Activated gamma-delta T cell treated with Interleukin-2 at 50 U/mL for 16 hours (primary cell): ENCODE data around the gene FOXK2.
A peak's percentile ranks its signal among the peaks of the same experiment; 100 is the strongest.
"Not testable (repeated sequence)": the region's sequence is repeated elsewhere in the genome, so short reads cannot be mapped to it uniquely, and the experiment has no call there.

Source experiments
- DNase-seq: peaks from one replicate; pipeline ENCODE4 v3.0.0-alpha.2; 2020

Gene FOXK2

GRCh38 chr17:82536512-82537201 is 17.1 kb downstream of the FOXK2 start:
- DNase-seq = no peak

GRCh38 chr17:82537228-82537627 is 17.7 kb downstream of the FOXK2 start:
- DNase-seq = not testable (repeated sequence)

DNA sequence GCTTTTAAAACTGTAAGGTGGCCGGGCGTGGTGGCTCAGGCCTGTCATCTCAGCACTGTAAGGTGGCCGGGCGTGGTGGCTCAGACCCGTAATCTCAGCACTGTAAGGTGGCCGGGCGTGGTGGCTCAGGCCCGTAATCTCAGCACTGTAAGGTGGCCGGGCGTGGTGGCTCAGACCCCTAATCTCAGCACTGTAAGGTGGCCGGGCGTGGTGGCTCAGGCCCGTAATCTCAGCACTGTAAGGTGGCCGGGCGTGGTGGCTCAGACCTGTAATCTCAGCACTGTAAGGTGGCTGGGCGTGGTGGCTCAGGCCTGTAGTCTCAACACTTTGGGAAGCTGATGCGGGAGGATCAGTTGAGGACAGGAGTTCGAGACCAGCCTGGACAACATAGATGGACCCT is 19.5 kb downstream of the FOXK2 start:
- not testable (repeated sequence) for DNase-seq

DNA sequence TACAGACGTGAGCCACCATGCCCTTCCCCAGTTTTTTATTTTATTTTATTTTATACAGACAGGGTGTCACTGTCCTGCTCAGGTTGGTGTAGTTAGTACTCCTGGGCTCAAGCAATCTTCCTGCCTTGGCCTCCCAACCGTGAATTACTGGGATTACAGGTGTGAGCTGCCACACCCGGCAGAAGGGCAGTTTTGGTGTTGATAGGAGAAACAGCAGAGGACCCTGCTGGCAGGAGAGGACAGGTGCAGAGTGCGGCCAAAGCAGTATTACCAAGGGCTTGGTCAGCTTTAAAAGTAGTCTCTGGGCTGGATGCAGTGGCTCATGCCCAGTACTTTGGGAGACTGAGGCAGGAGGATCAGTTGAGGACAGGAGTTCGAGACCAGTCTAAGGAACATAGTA is 22.9 kb downstream of the FOXK2 start:
- no peak for DNase-seq

GRCh38 chr17:82544431-82545070 is 25.0 kb downstream of the FOXK2 start:
- DNase-seq = no peak

DNA sequence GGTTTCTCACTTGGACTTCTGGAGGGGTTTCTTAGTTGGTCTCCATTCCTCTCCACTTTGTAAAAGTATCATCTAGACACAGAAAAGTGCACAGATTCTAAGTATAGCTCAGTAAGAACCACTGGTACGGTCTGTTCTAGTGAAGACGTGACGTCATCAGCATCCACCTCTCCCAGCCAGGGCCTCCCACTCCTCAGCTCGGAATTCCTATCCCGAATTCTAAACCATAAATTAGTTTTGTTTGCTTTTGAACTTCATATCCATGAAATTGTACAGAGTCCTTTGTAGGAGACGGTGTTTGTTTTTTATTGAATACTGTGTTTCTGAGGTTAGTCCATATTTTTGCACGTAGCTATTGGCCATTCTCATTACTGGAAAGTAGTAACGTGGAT is 25.5 kb downstream of the FOXK2 start:
- no peak for DNase-seq

DNA sequence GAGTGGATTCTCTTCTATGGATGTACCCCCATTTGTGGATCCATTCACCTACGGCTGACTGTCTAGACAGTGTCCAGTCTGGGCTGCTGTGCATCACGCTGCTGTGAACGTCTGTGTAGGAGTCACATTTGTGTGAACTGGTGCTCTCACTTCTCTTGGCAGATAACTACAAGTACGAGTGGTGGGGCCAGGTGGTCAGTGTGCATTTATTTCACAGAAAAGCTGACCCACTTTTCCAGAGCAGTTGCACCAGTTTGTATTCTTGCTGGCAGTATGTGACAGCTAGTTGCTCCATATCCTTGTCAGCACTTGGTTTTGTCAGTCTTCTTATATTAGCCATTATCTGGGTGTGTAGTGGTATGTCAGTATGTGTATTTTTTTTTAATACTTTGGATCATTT is 28.4 kb downstream of the FOXK2 start:
- no peak for DNase-seq

GRCh38 chr17:82548681-82549303 is 29.3 kb downstream of the FOXK2 start:
- no peak for DNase-seq

DNA sequence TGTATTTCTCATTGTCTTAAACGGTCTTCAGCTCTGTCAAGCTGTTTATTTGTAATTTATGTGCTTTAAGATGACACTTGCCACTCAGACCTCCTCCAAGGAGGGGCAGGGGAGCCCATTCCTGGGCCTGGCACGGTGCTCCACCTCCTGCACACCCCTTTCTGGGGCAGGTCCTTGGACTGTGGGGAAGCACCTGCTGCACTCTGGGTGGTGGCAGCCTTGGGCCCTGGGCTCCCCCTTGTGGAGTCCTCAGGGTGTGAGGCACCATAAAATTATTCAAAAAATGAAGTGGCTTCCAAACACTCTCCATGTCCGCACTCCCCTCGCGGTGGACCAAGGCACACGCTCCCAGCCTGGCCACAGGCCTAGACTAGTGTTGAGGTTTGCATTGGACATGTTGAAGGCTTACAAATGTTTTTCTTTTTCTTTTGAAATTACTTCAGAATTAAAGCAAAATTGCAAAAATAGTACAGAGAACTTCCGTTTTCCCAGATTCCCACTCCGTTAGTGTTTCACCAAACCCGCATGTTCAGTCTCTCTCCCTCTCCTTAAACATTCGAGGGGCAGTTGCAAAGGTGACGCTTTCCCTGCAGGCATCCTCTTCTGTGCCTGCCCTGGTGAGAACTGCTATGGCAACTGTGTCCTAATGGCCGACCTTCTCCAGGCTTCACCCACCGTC is 32.4 kb downstream of the FOXK2 start:
- peak; percentile 69 for DNase-seq

GRCh38 chr17:82552580-82552979 is 33.0 kb downstream of the FOXK2 start:
- DNase-seq = no peak

DNA sequence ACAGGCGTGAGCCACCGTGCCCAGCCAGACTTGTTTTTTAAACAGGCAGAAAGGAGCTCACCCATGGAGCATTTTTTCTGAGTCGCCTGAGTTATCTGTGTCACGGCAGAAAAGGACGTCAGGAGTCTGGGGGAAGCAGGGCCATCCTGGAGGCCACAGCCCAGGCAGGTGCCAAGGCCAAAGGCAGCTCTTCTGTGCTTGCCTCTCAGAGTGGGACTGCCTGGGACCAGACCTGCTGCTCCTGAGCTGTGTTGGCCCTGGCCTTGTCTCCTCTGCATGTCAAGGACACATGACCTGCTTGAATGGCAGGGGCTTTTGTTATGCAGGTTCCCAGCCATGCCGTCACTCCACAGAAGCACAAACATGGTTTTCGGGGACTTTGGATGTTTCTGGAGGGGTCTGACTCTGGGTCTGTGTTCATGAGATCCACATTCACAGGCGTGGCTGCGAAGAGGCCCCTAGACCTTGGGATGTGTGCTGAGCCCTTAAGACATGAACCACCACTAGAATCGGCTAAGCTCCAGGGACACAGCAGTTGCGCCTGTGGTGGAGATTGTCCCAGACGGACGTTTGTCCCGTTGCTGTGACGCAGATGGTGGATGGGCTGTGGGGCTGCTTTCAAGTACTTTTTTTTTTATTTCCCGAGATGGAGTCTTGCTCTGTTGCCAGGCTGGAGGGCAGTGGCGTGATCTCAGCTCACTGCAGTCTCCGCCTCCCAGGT is 33.8 kb downstream of the FOXK2 start:
- DNase-seq = no peak

- not testable (repeated sequence) for DNase-seq
These were observed 38.0 kb downstream of the FOXK2 start for GRCh38 chr17:82557510-82557909.

GRCh38 chr17:82559566-82560251 is 40.2 kb downstream of the FOXK2 start:
- DNase-seq = no peak

DNA sequence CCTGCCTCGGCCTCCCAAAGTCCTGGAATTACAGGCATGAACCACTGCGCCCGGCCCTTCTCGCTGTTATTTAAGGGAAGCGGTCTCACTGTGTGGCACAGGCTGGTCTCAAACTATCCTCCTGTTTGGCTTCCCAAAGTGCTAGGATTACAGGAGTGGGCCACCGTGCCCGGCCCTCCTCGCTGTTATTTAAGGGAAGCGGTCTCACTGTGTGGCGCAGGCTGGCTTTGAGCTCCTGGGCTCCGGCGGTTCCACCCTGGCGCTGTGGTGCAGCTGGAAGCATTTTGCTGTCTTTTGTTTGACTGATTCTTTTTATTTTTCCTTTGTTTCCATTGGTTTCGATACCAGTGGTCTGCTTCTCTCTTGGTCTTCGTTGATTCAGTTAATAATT is 40.7 kb downstream of the FOXK2 start:
- DNase-seq = no peak

- DNase-seq = no peak
These were observed 41.4 kb downstream of the FOXK2 start for GRCh38 chr17:82560802-82561428.

GRCh38 chr17:82561429-82562035 is 42.0 kb downstream of the FOXK2 start:
- DNase-seq = no peak

DNA sequence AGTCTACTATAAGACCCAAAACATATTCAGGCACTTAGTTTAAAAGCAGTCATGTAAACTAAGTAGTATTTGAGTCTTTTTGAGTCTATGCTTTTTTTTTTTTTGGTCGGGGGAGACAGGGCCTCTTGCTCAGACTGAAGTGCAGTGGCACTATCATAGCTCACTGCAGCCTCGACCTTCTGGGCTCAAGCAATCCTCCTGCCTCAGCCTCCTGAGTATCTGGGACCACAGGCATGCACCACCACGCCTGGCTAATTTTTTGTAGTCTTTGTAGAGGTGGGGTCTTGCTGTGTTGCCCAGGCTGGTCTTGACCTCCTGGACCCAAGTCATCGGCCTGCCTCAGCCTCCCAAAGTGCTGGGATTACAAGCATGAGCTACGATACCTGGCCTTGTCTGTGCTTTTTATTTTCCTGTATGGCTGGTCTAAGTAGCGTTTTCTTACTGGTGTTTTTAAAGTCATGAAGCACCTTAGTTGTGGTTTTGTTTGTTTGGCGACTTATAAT is 43.2 kb downstream of the FOXK2 start:
- not testable (repeated sequence) for DNase-seq

- DNase-seq = no peak
These were observed 43.8 kb downstream of the FOXK2 start for GRCh38 chr17:82563318-82563717.

DNA sequence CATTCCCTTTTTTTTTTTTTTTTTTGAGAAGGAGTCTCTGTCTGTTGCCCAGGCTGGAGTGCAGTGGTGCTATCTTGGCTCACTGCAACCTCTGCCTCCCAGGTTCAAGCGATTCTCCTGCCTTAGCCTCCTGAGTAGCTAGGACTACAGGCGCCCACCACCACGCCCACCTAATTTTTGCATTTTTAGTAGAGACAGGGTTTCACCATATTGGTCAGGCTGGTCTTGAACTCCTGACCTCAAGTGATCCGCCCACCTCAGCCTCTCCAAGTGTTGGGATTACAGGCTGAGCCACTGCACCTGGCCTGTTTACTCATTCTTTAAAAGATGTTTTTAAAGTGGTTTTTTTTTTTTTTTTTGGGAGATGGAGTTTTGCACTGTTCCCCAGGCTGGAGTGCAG is 44.2 kb downstream of the FOXK2 start:
- not testable (repeated sequence) for DNase-seq

GRCh38 chr17:82564241-82564640 is 44.7 kb downstream of the FOXK2 start:
- DNase-seq = no peak

DNA sequence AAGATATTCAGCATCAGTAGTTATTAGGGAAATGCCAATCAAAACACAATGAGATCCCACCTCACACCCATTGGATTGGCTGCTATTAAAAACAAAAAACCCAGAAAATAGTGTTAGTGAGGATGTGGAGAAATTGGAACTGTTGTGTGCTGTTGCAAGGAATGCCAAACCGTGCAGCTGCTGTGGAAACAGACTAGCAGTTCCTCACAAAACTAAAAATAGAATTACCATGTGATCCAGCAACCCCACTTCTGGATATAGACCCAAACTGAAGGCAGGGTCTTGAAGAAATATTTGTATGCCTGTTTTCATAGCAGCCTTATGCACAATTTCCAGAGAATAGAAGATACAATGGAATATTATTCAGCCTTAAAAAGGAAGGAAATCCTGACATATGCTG is 46.0 kb downstream of the FOXK2 start:
- no peak for DNase-seq
